BLaER1 treated with 17β-estradiol and CSF1 and Interleukin-3, amounts not matched to agents 10 nM and 100 nM (cell line): ENCODE measurements around the gene TC2N.
"Not testable (repeated sequence)": the region's sequence is repeated elsewhere in the genome, so short reads cannot be mapped to it uniquely, and the experiment has no call there.

Source experiments
- H3K27ac ChIP-seq, 11 experiments: shearing (Covaris generic); formaldehyde crosslinking; 2 replicates each; pipeline ENCODE4 v1.8.1; 2022
- H3K27me3 ChIP-seq, 11 experiments: shearing (Covaris generic); formaldehyde crosslinking; 2 replicates each; pipeline ENCODE4 v1.8.1; 2022
- H3K36me3 ChIP-seq, 11 experiments: shearing (Covaris generic); formaldehyde crosslinking; 2 replicates each; pipeline ENCODE4 v1.8.1; 2022
- H3K4me1 ChIP-seq, 10 experiments: shearing (Covaris generic); formaldehyde crosslinking; 2 replicates each; pipeline ENCODE4 v1.8.1; 2022
- H3K4me2 ChIP-seq, 11 experiments: shearing (Covaris generic); formaldehyde crosslinking; 2 replicates each; pipeline ENCODE4 v1.8.1; 2022
- H3K4me3 ChIP-seq, 10 experiments: shearing (Covaris generic); formaldehyde crosslinking; 2 replicates each; pipeline ENCODE4 v1.8.1; 2022
- H3K9ac ChIP-seq, 11 experiments: shearing (Covaris generic); formaldehyde crosslinking; 2 replicates each; pipeline ENCODE4 v1.8.1; 2022
- H3K9me3 ChIP-seq, 11 experiments: shearing (Covaris generic); formaldehyde crosslinking; replicated peaks in 1 of 11; 2 replicates each; pipeline ENCODE4 v1.8.1; 2022
- H4K20me1 ChIP-seq, 11 experiments: shearing (Covaris generic); formaldehyde crosslinking; 2 replicates each; pipeline ENCODE4 v1.8.1; 2022
- Cebpa-rat ChIP-seq, 11 experiments: shearing (Covaris generic); IDR thresholded peaks; 2 replicates each; pipeline ENCODE4 v1.8.1; 2022

TC2N gene

DNA sequence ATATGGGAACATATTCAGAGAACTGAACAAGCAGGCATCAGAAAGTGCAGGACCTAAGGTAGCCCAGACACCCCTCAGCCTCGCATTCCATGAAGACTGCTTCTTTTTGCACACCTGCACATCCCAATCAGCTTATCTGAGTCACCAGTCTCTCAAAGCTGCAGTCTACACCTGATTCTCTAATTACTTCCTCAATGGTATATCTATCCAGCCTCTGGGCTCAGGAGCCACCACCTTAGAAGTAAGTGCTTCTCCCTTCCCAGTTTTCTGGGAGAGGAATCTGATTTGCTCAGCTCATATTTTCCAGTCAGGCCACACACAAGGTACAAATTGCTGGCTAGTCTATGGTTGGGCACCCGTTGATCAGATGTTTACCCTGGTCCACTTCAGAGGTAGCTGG lies 21.7 kb downstream of the TC2N start:
- Histone ChIP-seq H3K4me3 (no peak overlapping the region), H3K9ac (no peak overlapping the region), H3K27ac (no peak overlapping the region), H3K4me2 (no peak overlapping the region), H3K36me3 (no peaks in the 10 kb centered on the region), H3K4me1 (peaks cover 0 to 31% (median 9%) of the 10 kb centered on the region in 10 experiments; a peak in 13 of 20 replicates), H3K27me3 (no peaks in the 10 kb centered on the region), H3K9me3 (no peaks in the 10 kb centered on the region), H4K20me1 (no peaks in the 10 kb centered on the region)
- no peak for TF ChIP-seq Cebpa-rat (IDR thresholded peaks at IDR 0.05)

DNA sequence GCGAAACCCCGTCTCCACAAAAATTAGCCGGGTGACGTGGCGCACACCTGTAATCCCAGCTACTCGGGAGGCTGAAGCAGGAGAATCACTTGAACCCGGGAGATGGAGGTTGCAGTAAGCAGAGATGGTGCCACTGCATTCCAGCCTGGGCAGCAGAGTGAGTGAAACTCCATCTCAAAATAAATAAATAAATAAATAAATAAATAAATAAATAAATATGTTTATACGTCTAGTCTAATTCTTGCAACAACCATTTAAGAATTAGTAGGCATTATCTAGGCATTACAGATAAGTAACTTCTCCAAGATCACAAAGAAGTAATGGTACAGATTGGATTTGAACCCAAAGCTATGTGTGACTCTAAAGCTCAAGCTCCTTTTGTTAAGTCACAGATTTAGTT lies 22.3 kb downstream of the TC2N start:
- H3K27me3 ChIP-seq, H3K36me3 ChIP-seq: not testable (repeated sequence)

DNA sequence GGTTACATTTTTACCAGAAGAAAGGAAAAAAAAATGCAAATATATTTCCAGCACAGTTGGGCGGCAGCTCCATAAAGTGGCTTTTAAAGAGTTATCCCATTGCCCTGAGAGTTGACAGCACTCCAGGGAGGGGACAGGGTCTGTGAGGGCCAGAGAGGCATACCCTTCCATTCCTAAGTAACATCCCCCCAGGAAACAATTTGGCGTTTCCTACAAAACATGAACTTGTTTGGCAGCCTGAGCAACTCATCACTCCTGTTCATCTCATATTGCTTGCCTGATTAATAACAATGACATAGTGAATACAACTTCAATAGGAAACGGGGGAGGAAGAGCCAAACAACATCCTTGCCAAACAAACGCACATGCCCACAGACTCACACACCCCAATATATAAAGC lies 23.3 kb downstream of the TC2N start:
- no peak for TF ChIP-seq Cebpa-rat (IDR thresholded peaks at IDR 0.05)
- H3K27ac ChIP-seq: no peak overlapping the region
- no peak overlapping the region for H3K4me3 ChIP-seq
- peak overlapping the region in 6 of 11 experiments; percentile 2 to 34 (median 18); a peak in 3 of 22 replicates for H3K4me2 ChIP-seq
- H3K4me1 ChIP-seq: peaks cover 0 to 31% (median 9%) of the 10 kb centered on the region in 10 experiments; a peak in 13 of 20 replicates
- 0 out of 22 replicates have a peak, but pooled peaks cover 0 to 5% (median 0%) of the 10 kb centered on the region in 11 experiments for H3K9me3 ChIP-seq
- H3K36me3 ChIP-seq: no peaks in the 10 kb centered on the region
- H3K9ac ChIP-seq: no peak overlapping the region
- no peaks in the 10 kb centered on the region for H4K20me1 ChIP-seq
- H3K27me3 ChIP-seq: no peaks in the 10 kb centered on the region

More for the DNA sequence above, 22.3 kb downstream of the TC2N start:
- H3K9ac ChIP-seq, H4K20me1 ChIP-seq, H3K4me2 ChIP-seq, H3K4me3 ChIP-seq, H3K9me3 ChIP-seq, H3K27ac ChIP-seq: not testable (repeated sequence)
- H3K4me1 ChIP-seq: peaks cover 0 to 31% (median 9%) of the 10 kb centered on the region in 10 experiments; a peak in 13 of 20 replicates

DNA sequence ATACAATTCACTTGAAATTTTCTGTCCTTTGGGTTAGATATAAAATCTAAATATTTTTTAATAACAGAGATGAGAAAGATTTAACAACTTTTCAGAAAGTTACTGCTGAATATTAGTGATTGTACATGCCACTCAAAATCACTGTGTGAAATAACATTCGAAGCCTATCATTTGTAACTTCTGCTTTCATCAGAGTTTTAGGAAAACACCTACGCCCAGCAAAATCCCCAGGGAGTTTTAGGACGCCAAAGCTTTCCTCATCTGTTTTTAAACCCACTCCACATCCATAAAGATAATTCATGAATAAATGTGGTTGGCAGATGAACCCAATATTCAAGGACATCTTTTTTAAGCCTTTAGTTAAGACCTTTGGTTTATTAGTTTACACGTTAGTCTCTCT lies 23.9 kb downstream of the TC2N start:
- no peak overlapping the region for H3K9ac ChIP-seq
- H3K4me2 ChIP-seq: peak overlapping the region in 8 of 11 experiments; percentile 0 to 37 (median 18); a peak in 7 of 22 replicates
- H3K36me3 ChIP-seq: no peaks in the 10 kb centered on the region
- TF ChIP-seq Cebpa-rat (IDR thresholded peaks at IDR 0.05): no peak
- no peak overlapping the region for H3K4me3 ChIP-seq
- peaks cover 0 to 31% (median 9%) of the 10 kb centered on the region in 10 experiments; a peak in 13 of 20 replicates for H3K4me1 ChIP-seq
- H3K27ac ChIP-seq: no peak overlapping the region
- no peaks in the 10 kb centered on the region for H3K27me3 ChIP-seq
- 0 out of 22 replicates have a peak, but pooled peaks cover 0 to 5% (median 0%) of the 10 kb centered on the region in 11 experiments for H3K9me3 ChIP-seq
- H4K20me1 ChIP-seq: no peaks in the 10 kb centered on the region

DNA sequence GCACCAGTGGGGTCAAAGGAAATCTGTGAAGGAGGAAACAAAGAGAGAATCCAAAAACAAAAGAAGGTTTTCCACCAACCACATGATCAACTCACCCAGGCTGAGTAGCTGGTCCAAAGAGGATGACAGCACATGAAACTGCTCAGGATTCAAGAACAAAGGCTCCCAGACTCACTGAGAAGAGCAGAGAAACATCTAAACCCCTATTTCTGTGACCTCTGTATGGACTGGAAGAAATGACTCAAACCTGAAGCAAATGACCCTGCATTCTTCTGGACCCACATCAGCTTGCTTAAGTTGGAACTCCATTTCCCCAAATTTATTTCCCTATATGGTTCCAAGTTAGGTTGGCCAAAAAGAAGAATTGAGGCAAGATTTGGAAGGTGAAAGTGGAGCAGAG lies 26.3 kb downstream of the TC2N start:
- no peak overlapping the region for H3K9ac ChIP-seq
- no peak overlapping the region for H3K27ac ChIP-seq
- peaks cover 0 to 22% (median 6%) of the 10 kb centered on the region in 10 experiments; a peak in 9 of 20 replicates for H3K4me1 ChIP-seq
- no peak overlapping the region for H3K4me2 ChIP-seq
- H3K27me3 ChIP-seq: no peaks in the 10 kb centered on the region
- peaks cover 1 to 13% (median 2%) of the 10 kb centered on the region in 11 experiments; a peak in 18 of 22 replicates for H3K9me3 ChIP-seq
- H3K4me3 ChIP-seq: no peak overlapping the region
- no peak for TF ChIP-seq Cebpa-rat (IDR thresholded peaks at IDR 0.05)
- H3K36me3 ChIP-seq: no peaks in the 10 kb centered on the region
- H4K20me1 ChIP-seq: no peaks in the 10 kb centered on the region

DNA sequence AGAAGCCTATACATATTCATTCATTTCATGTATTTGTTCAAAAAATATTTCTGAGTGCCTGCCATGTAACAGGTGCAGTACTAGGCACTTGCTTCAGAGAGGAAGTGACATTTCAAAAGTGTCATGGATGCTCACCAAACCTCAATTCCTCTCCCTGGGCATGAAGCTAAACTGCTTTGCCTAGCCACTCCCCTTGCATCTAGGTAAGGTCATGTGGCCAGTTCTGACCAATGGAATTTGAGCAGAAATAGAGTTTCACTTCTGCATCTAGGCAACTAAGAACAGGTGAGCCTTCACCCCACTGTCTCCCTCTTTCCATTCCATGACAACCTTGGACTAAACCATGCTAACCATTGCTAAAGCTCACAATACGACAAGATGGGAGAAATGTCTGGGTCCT lies 27.6 kb downstream of the TC2N start:
- Histone ChIP-seq H3K4me2 (no peak overlapping the region), H3K36me3 (no peaks in the 10 kb centered on the region), H3K27ac (no peak overlapping the region), H4K20me1 (no peaks in the 10 kb centered on the region), H3K4me3 (no peak overlapping the region), H3K9me3 (peaks cover 6 to 18% (median 10%) of the 10 kb centered on the region in 11 experiments; a peak in 19 of 22 replicates), H3K9ac (no peak overlapping the region), H3K4me1 (peaks cover 0 to 22% (median 6%) of the 10 kb centered on the region in 10 experiments; a peak in 9 of 20 replicates), H3K27me3 (no peaks in the 10 kb centered on the region)
- no peak for TF ChIP-seq Cebpa-rat (IDR thresholded peaks at IDR 0.05)

DNA sequence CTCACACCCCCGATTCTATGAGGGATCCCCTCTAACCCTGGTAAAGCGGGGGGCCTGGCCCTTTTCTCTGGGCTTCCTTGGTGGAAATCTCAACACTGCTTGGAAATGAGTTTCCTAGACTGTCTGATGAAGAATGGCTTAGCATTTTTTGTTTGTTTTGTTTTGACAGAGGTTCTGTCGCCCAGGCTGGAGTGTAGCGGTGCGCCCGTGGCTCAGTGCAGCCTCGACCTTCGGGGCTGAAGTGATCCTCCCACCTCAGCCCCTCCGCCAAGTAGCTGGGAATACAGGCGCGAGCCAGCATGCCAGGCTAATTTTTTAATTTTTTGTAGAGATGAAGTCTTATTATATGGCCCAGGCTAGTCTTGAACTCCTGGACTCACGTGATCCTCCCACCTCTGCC lies 30.3 kb downstream of the TC2N start:
- H3K4me1 ChIP-seq: peaks cover 0 to 2% (median 0%) of the 10 kb centered on the region in 10 experiments; a peak in 1 of 20 replicates
- no peak overlapping the region for H3K4me2 ChIP-seq
- no peaks in the 10 kb centered on the region for H3K27me3 ChIP-seq
- no peaks in the 10 kb centered on the region for H3K36me3 ChIP-seq
- H3K27ac ChIP-seq: no peak overlapping the region
- no peak overlapping the region for H3K4me3 ChIP-seq
- H4K20me1 ChIP-seq: no peaks in the 10 kb centered on the region
- no peak overlapping the region for H3K9ac ChIP-seq
- TF ChIP-seq Cebpa-rat (IDR thresholded peaks at IDR 0.05): no peak
- H3K9me3 ChIP-seq: peaks cover 6 to 18% (median 10%) of the 10 kb centered on the region in 11 experiments; a peak in 19 of 22 replicates

DNA sequence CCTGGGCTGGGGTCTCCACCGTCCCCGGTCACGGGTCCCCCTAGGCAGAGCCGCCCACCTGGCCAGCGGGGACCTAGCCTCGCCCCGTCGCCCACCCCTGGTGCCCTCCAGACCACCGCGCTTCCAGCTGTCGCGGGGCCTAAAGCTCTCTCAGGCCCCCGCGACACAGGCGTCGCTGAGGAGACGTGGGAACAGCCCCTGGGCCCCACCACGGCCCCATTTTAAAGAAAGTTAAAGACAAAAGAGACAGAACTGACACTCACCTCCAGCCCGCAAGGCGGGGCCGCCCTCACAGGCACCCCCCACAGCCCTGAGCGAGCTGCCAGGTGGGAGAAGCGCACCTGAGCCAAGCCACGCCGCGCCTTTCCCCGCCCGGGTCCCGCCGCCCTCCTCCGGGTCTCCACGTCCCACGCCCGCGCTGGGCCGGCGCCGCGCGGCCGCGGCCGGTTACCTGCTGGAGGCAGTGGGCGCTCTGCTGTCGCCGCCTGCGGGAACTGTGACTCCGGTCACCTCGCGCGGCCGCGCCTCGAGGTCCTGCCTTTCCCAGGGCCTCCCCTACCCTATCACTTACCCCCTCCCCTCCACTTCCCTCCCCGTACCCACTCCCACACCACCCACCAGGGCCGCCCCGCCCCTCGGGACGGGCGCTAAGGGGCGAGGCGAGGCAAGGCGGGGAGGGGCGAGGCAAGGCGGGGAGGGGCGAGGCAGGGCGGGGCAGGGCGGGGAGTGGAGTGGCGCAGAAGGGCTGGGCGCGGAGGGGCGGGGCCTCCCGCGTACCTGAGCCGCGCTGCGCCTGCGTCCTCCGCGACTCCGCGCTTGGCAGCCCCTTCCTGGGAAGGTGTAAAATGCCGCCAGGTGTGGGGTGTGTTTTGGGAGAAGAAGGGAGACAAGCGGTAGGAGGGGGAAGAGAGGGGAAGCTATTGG lies 31.2 kb downstream of the TC2N start:
- Histone ChIP-seq H3K4me2 (no peak overlapping the region), H3K9ac (no peak overlapping the region), H3K4me3 (no peak overlapping the region), H4K20me1 (no peaks in the 10 kb centered on the region), H3K27me3 (no peaks in the 10 kb centered on the region), H3K36me3 (no peaks in the 10 kb centered on the region), H3K9me3 (peaks cover 6 to 18% (median 10%) of the 10 kb centered on the region in 11 experiments; a peak in 19 of 22 replicates), H3K27ac (no peak overlapping the region), H3K4me1 (no peaks in the 10 kb centered on the region)
- no peak for TF ChIP-seq Cebpa-rat (IDR thresholded peaks at IDR 0.05)

DNA sequence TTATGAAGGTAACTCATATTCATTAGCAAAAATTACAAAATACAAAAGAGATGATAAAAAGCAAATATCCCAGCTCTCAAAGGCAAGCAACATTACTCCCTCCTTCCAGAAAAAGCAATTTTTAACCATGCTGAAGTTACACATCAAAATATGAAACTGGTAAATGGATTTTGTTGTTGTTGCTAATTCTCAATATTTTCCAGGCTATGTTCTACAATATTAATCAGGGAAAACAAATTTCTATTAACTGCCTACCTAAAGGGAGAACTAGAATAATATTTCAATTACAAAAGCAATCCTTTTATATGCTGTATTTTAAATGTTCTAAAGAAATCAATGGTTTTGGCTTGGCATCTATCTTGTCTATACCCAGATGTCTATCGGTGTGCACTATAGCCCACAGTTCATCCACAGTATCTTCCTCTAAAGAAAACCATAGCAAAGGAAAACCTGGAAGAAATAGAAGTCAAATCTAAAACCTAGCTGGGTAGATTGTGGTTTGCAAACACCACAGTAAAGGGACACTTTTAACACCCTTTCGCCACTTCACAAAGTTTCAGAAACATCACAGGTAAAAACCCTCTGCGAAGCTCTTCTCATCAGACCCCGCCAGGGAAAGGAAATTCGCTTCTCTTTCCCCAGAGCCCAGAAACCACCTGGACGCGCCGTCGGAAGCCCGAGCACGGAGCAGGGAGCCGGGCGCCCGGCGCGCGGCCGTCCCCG lies 32.0 kb downstream of the TC2N start:
- Histone ChIP-seq H3K27me3 (no peaks in the 10 kb centered on the region), H3K9ac (no peak overlapping the region), H3K4me1 (no peaks in the 10 kb centered on the region), H3K36me3 (no peaks in the 10 kb centered on the region), H3K27ac (no peak overlapping the region), H3K4me3 (no peak overlapping the region), H3K9me3 (peaks cover 6 to 18% (median 10%) of the 10 kb centered on the region in 11 experiments; a peak in 19 of 22 replicates), H3K4me2 (no peak overlapping the region), H4K20me1 (no peaks in the 10 kb centered on the region)
- no peak for TF ChIP-seq Cebpa-rat (IDR thresholded peaks at IDR 0.05)
